ENCODE results near the gene PCGF2.

The PCGF2 gene

GRCh38 chr17:38732376-38733281, 15.5 kb downstream of the PCGF2 start:
- H3K4me3 ChIP-seq (ENCODE audit: low read depth, low read length) = no peak overlapping the region
- DNase-seq (ENCODE audit: low read depth, low spot score) = no peak
- in situ Hi-C loops (cut with HindIII; ENCODE audit: low sequenced_read_pairs) = no loop called here

GRCh38 chr17:38731526-38732294, 16.4 kb downstream of the PCGF2 start:
- in situ Hi-C loops (cut with HindIII; ENCODE audit: low sequenced_read_pairs) = no loop called here
- H3K4me3 ChIP-seq (ENCODE audit: low read depth, low read length) = no peak overlapping the region
- TF ChIP-seq CTCF (IDR thresholded peaks at IDR 0.05; ENCODE audit: low read depth, low read length) = no peak
- no peak for DNase-seq (ENCODE audit: low read depth, low spot score)

More at GRCh38 chr17:38732376-38733281, 15.5 kb downstream of the PCGF2 start:
- TF ChIP-seq CTCF (IDR thresholded peaks at IDR 0.05; ENCODE audit: low read depth, low read length) = no peak

DNA sequence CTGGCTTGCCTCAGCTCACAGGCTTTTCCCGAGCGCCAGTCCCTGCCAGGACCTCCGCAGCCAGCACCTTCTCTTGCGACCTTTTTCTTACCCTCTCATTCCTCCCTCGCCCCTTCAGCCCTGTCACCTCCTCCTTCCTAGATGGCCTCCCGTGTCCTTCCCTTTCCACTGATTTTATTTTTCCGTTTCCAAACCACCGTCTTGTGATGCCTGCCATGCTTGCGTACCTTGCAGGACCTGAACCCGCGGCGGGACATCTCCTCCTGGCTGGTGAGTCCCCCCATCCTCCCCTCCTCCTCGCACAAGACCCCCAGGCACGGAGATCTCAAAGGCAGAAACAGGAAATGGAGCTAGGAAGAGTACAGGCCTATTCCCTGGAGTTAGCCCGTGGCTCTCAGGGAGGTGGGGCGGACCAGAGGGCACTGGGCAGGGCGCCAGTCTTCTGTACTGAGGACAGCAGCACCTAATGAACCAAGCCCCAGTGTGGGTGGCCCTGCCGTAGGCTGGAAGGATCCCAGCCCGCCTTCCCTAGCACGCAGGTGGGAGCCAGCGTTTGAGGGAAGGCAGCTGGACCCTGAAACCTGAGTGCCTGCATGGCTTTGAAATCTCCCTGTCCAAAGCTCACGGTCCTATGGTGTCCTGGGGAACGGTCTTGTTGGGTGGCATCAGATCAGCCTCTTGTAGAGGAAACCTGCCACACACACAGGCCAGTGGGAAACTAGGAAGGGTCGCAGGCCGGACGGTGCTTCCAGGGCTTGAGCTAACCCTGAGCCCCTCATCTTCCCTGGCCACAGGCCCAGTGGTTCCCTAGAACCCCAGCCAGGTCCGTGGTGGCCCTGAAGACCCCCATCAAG, 17.4 kb downstream of the PCGF2 start:
- in situ Hi-C loops (cut with HindIII; ENCODE audit: low sequenced_read_pairs) = no loop called here
- no peak for TF ChIP-seq CTCF (IDR thresholded peaks at IDR 0.05; ENCODE audit: low read depth, low read length)
- H3K4me3 ChIP-seq (ENCODE audit: low read depth, low read length) = peak overlapping the region; percentile 69
- DNase-seq (ENCODE audit: low read depth, low spot score) = peak; percentile 49

DNA sequence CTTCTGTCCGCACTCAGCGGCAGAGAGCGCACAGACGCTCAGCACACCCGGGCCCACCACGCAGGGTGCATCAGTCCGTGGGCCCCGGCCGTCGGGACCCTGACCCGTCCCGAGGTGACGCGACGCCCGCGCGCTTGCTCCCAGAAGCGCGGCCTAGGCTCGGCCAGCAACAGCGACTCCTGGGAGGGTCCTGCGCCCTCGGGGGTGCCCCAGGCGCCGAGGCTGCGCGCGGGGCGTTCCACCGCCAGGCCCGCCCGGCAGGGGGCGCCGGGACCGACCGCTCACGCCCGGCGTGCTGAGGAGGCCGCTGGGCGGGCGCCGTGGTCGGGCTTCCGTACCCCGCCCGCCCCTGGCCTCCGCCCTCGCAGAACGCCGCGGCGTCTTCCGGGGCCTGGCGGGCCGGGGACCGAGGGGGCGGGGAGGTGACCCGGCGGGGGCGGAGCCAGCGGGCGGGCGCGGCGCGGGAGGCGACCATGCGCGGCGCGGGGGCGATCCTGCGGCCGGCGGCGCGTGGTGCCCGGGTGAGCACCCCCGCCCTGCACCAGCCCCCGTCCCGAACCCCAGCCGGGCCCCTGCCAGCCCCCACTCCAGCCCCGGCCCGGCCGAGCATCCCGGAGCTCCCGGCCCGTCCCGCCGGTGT, 18.1 kb downstream of the PCGF2 start, which contains the start of gene CISD3:
TSS of gene CISD3 (plus strand) at position 456 of the 640 bp plus-strand sequence. CDS start at position 474, 18 bp downstream.
- peak; percentile 35 for TF ChIP-seq CTCF (IDR thresholded peaks at IDR 0.05; ENCODE audit: low read depth, low read length)
- in situ Hi-C loops (cut with HindIII; ENCODE audit: low sequenced_read_pairs) = no loop called here
- DNase-seq (ENCODE audit: low read depth, low spot score) = peak; percentile 72

GRCh38 chr17:38729368-38729885, 18.7 kb downstream of the PCGF2 start:
- peak overlapping the region; percentile 43 for H3K4me3 ChIP-seq (ENCODE audit: low read depth, low read length)
- no peak for DNase-seq (ENCODE audit: low read depth, low spot score)
- no peak for TF ChIP-seq CTCF (IDR thresholded peaks at IDR 0.05; ENCODE audit: low read depth, low read length)
- in situ Hi-C loops (cut with HindIII; ENCODE audit: low sequenced_read_pairs) = no loop called here

More for the DNA sequence above, 18.1 kb downstream of the PCGF2 start, which contains the start of gene CISD3:
- peak within 1 kb of the TSS; percentile 69 for H3K4me3 ChIP-seq (ENCODE audit: low read depth, low read length)
